SIG-M5 treated with dmso at 0.1 percent for 504 hours (cell line): ENCODE data around the gene CHEK1.
A peak's percentile ranks its signal among the peaks of the same experiment; 100 is the strongest.
"Not testable (repeated sequence)": the region's sequence is repeated elsewhere in the genome, so short reads cannot be mapped to it uniquely, and the experiment has no call there.

Source experiments
- DNase-seq: peaks from one replicate; lab custom pipeline; 2025; ENCODE audit not compliant: unreplicated experiment; lab: John Stamatoyannopoulos, UW

Gene CHEK1

GRCh38 chr11:125690006-125690405 is 65.0 kb downstream of the CHEK1 start:
- DNase-seq, result no peak

DNA sequence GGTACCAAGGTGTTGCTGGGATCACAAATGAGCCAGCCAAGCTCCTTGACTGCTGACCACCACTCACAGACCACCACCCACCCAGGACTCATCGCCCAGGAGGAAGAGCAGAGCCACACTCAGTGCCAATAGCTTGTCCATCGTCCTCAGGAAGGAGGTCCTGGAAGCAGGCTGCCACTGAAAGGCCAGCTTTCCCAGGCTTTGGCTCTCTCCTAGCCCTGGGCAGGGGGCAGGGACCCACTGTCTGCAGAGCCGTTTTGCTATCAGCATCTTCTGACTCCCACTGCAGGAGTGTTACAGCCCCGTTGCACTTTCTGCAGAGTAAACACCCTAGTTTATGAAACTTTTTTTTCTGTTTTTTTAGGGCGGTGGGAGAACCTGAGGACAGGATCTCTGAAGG is 67.9 kb downstream of the CHEK1 start:
- DNase-seq, result no peak

DNA sequence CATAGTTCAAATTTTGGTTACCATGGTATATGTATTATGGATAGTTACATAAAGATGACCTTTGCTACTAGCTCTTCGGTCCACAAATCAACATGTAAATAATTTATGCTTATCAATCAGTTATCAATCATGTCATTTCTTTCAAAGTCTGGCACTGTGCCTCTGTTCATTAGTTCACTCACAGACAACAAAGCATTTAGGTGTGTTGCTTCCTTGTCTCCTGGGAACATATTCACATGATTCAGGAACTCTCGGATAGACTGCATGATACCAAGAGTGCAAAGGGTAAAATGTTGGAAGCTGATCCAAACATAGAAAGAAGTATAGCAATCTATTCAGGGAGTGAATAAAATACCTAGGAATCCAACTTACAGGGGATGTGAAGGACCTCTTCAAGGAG is 70.0 kb downstream of the CHEK1 start:
- DNase-seq, result no peak

DNA sequence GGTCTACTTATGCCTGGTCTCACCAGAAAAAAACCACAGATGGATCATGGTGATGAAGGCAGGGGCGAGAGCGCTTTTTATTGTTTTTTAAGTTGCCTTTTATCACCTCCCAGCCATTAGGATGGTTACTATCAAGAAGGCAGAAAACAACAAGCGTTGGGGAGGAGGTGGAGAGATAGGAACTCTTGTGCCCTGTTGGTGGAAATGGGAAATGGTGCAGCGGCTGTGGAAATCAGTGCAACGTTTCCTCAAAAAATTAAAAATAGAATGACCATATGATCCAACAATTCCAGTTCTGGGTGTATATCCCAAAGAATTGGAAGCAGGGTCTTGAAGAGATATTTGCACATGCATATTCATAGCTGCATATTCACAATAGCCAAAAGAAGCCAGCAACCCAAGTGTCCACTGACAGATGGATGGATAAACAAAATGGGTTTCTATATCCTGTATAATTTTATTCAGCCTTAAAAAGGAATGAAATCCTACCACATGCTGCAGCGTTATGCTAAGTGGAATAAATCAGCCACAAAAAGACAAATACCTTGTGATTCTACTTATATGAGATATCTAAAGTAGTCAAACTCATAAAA is 76.2 kb downstream of the CHEK1 start:
- no peak for DNase-seq

DNA sequence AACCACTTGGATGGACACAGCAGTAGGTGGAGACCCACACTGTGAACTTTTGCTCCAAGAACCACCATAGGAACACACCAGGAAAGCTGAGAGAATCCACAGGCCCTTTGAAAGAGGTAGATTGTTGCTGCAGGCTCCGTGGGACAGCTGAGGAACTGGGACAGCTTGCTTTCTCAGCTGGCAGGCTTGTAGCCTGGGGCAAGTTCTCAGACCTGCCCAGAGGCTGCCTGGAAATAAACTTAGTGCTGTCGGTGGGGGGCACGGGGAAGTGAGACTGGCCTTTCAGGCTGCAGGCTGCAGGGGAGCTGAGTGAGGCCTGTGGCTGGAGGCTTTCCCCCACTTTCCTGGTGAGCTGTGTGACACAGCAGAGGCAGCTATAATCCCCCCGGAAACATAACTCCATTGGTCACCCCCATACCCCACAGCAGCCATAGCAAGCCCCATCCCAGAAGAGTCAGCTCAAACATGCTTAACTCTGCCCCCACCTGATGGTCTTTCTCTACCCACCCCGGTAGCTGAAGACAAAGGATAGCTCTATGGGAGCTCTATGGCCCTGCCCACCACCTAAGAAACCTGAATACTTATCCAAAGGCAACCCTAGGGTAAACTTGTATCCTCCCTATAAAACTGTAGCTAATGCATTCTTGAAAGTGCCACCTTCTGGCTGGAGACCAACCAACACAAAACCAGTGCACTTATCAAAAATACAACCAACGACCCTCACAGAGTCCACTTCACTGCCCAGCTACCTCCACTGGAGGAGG is 77.1 kb downstream of the CHEK1 start:
- peak; percentile 5 for DNase-seq

DNA sequence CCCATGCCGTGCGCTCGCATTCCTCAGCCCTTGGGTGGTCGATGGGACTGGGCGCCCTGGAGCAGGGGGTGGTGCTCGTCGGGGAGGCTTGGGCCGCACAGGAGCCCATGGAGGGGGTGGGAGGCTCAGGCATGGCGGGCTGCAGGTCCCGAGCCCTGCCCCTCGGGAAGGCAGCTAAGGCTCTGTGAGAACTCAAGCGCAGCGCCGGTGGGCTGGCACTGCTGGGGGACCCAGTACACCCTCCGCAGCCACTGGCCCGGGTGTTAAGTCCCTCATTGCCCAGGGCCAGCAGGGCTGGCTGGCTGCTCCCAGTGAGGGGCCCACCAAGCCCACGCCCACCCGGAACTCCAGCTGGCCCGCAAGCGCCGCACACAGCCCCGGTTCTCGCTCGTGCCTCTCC is 79.7 kb downstream of the CHEK1 start:
- not testable (repeated sequence) for DNase-seq

DNA sequence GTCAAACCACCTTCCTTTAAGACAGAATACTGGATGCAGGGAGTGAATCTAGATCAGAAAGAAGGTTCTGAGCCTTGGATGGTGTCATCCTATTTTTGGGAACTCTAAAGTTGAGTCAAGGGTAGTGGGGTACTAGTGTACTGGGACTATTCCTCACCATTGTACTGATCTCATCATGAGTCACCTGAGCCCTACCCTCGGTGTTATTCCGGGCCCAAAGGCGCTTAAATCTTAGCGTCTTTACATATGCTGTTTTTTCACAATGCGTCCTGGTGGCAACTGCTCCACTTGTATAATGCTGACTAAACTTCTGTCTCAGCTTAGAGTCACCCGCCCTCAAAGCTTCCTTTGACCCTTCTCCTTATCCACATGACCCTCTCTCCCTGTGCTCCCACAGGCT is 95.8 kb downstream of the CHEK1 start:
- DNase-seq, result no peak

GRCh38 chr11:125724125-125724524 is 99.2 kb downstream of the CHEK1 start:
- peak; percentile 3 for DNase-seq
